ENCODE data around the gene SLC16A9. TPM values are rescaled to one million over a fixed set of nuclear protein-coding genes. Genes with fewer than 3 reads are reported as not detected.
"Not testable (repeated sequence)": the region's sequence is repeated elsewhere in the genome, so short reads cannot be mapped to it uniquely, and the experiment has no call there.

Gene SLC16A9
- total RNA-seq, 1 donor from 2014 or later = 4.4 TPM

DNA sequence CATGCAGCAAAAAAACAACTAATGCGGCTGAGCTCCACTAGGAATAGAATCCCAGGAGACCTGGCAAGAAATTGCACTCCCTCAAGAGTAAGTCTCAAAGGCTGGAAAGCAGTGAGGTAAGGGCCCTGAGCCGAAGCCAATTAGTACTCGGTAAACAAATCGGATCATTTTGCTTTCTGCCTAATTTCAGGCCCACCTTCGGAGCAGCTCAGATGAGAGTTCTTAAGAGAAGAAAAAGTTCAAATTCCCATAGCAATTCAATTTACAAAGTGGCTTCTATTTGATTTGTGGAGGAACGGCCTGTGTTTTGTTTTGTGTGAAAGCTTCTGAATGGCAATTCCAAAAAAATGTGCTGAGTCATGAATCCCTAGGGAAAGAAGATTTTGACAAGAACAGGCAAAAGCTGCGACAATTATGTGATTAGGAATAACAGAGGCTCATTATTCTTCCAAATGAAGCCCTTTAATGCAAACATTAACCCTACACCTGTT lies 60.9 kb downstream of the SLC16A9 start:
- Mint-ChIP-seq H3K4me3 (no peak overlapping the region), H3K9me3 (peaks cover 18% of the 10 kb centered on the region), H3K4me1 (peaks cover 2% of the 10 kb centered on the region), H3K27me3 (peaks cover 4% of the 10 kb centered on the region), H3K36me3 (ENCODE audit: low read depth) (no peaks in the 10 kb centered on the region), H3K27ac (no peak overlapping the region)
- intact Hi-C loops (cut with micrococcal nuclease) = no loop called here
- no peak for DNase-seq

DNA sequence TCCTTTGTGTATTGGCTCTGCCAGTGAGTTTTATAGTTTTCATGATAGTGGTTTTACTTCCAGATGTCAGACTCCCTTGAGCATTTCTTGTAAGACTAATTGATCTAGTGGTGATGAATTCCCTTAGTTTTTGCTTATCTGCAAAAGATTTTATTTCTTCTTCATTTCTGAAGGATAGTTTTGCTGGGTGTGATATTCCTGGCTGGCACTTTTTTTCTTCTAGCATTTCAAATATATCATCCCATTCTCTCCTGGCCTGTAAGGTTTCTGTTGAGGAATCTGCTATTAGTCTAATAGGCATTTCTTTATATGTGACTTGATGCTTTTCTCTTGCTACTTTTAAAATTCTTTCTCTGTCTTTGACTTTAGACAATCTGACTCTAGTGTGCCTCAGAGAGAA lies 64.8 kb downstream of the SLC16A9 start:
- Mint-ChIP-seq H3K9me3 (peaks cover 15% of the 10 kb centered on the region), H3K36me3 (ENCODE audit: low read depth) (no peaks in the 10 kb centered on the region), H3K27ac (no peak overlapping the region), H3K4me3 (no peak overlapping the region), H3K27me3 (peaks cover 6% of the 10 kb centered on the region), H3K4me1 (no peaks in the 10 kb centered on the region)
- no peak for DNase-seq
- intact Hi-C loops (cut with micrococcal nuclease) = no loop called here

DNA sequence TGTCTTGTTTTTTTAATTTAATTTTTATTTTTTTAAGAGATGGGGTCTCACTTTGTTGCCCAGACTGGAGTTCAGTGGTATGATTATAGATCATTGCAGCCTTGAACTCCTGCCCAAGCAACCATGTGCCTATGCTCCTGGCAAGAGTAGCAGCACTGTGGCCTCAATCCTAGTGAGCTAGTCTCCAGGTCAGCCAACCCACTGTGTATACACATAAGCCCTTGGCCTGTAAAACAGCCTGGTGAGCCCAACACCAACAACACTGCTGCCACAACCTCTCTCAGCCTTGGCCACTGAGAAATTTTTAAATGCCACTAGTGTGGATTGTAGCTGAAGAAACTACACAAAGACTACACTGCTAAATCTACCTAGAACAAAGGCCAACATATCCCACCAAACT lies 68.0 kb downstream of the SLC16A9 start:
- intact Hi-C loops (cut with micrococcal nuclease); H3K4me3 Mint-ChIP-seq; H3K27ac Mint-ChIP-seq; H3K36me3 Mint-ChIP-seq (ENCODE audit: low read depth); H3K4me1 Mint-ChIP-seq: not testable (repeated sequence)
- H3K9me3 Mint-ChIP-seq = peaks cover 15% of the 10 kb centered on the region
- DNase-seq = peak; percentile 40
- H3K27me3 Mint-ChIP-seq = peaks cover 11% of the 10 kb centered on the region

DNA sequence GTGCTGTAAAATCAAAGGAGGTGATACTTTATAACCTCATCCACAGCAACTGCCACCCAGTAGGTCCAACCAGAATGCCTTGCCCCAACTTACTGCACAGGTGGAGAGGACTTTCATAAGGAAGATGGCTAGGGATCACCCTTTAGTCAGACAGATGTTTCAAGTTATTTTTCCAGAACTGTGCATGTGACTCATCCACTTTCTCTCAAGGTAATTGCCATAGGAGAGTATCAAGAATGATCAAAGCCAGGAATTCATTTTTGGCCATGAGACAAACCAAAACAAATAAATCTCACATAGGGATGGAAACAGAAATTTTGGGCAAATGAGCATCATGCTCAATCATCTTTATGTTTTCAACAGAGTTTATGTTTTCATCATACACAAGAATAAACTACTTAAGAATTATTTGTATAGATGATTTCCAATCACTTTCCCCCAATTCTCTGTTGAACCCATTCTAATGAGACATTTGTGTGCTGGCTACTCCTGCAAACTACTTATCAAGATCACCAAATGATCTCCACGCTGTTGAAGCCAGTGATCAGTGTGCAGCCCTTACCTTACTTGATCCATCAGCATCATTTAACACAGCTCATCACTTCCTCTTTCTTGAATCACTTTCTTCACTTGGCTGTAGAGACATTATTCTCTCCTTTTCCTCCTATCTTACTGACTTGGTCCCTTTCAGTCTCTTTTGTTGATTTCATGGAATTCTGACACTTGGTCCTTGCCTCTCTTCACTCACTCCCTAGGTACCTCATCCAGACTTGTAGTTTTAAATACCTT lies 74.0 kb downstream of the SLC16A9 start:
- Mint-ChIP-seq H3K27me3 (peaks cover 27% of the 10 kb centered on the region), H3K27ac (no peak overlapping the region), H3K36me3 (ENCODE audit: low read depth) (no peaks in the 10 kb centered on the region), H3K9me3 (no peaks in the 10 kb centered on the region), H3K4me1 (no peaks in the 10 kb centered on the region), H3K4me3 (no peak overlapping the region)
- intact Hi-C loops (cut with micrococcal nuclease) = no loop called here
- DNase-seq = no peak

DNA sequence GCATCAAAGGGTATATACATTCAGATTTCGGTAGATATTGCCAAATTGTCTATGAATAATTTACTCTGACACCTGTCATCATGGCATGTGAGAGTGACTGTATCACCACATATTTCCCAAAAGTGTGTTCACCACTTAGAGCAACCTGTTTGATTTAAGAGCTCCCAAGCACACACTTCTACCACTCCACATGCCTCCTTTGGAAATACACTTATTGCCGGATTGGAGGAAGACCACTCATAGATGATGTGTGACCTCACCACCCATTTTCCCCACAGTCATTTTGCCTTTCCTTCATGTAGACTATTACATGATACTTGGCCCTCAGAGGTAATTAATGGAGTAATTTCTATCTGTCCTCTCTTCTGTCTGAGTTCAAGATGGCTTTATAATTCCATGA lies 75.5 kb downstream of the SLC16A9 start:
- Mint-ChIP-seq H3K27me3 (peaks cover 33% of the 10 kb centered on the region), H3K4me1 (no peaks in the 10 kb centered on the region), H3K36me3 (ENCODE audit: low read depth) (no peaks in the 10 kb centered on the region), H3K27ac (no peak overlapping the region), H3K4me3 (no peak overlapping the region), H3K9me3 (no peaks in the 10 kb centered on the region)
- intact Hi-C loops (cut with micrococcal nuclease) = no loop called here
- DNase-seq = no peak

DNA sequence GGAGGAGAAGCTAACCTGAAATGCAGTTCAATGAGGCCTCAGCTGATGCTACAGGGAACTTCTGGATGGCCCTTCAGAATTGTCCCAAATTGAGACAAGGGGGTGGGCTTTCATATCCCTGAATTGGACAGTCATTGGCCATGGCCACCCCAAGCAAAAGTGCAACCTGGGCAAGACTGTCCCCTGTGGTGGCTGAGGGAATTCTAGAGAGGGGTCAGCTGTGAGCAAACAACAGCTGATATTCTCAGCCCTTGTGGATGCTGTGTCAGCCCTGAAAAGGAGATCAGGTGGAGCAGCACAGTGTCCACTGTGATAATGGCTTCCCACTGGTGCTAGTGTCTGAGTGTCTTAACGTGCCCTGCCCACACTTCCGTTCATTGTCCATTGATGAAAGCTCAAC lies 76.6 kb downstream of the SLC16A9 start:
- H3K27ac Mint-ChIP-seq = no peak overlapping the region
- H3K27me3 Mint-ChIP-seq = peaks cover 35% of the 10 kb centered on the region
- no peaks in the 10 kb centered on the region for H3K4me1 Mint-ChIP-seq
- H3K9me3 Mint-ChIP-seq = no peaks in the 10 kb centered on the region
- no peak overlapping the region for H3K4me3 Mint-ChIP-seq
- DNase-seq = no peak
- intact Hi-C loops (cut with micrococcal nuclease) = no loop called here
- no peaks in the 10 kb centered on the region for H3K36me3 Mint-ChIP-seq (ENCODE audit: low read depth)

DNA sequence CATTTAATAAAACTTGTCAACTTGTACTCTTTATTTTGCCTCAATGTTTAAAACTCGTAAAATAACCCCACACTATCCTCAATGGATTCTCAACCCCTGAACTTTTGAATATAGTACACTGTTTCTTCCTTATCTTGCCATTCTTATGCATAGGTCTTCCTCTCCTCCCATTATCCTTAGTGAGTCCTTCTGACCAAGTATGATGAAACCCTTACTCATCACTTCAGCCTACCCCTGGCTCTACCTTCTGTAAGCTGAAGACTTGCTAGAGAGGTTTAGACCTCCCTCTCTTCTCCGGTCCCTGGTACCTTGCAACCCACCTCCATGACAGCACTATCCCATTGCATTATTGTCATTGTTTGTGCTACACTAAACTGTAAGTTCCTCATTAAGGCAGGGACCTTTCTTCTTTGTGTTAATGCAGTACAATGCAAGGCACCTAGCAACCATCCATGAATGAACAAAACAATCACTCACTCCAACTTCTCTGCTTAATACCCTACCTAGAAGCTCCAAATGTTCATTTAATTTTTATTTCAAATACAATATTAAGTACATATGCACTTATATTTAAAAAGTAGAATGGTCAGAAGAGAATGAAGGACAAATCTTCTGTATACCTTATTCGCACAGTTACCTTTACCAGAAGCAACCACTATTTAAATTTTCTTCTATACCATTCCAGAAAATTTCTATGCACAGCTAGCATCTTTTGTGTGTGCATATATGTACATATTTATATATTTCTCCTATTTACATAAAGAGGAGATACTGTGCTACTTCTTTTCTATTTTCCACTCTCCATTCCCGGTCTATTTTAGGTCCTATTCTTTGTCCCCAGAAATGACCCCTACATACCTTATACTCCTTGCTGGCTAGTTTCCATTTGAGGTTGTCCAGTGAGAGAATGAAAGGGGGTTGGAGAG lies 77.5 kb downstream of the SLC16A9 start:
- peaks cover 33% of the 10 kb centered on the region for H3K27me3 Mint-ChIP-seq
- no peak for DNase-seq
- no peak overlapping the region for H3K4me3 Mint-ChIP-seq
- H3K4me1 Mint-ChIP-seq = no peaks in the 10 kb centered on the region
- H3K9me3 Mint-ChIP-seq = no peaks in the 10 kb centered on the region
- intact Hi-C loops (cut with micrococcal nuclease) = no loop called here
- no peaks in the 10 kb centered on the region for H3K36me3 Mint-ChIP-seq (ENCODE audit: low read depth)
- no peak overlapping the region for H3K27ac Mint-ChIP-seq

DNA sequence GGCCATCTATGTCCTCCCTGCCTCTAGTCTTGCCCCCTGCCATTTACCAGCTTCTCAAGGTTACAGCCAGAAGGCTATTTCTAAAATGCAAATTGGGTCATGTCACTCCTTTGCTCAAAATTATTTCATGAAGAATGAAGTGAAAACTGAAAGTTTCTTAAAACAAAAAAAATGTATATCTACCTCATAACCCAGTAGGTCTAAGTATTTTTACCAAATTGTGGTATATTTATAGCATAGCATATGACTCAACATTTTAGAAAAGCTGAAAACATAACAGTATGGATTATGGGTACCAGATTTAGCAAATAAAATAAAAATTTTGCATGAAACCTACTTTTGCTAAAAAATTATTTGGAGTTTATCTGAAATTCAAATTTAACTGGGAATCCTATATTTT lies 78.4 kb downstream of the SLC16A9 start:
- H3K36me3 Mint-ChIP-seq (ENCODE audit: low read depth) = no peaks in the 10 kb centered on the region
- H3K4me1 Mint-ChIP-seq = no peaks in the 10 kb centered on the region
- DNase-seq = no peak
- peaks cover 29% of the 10 kb centered on the region for H3K27me3 Mint-ChIP-seq
- no peak overlapping the region for H3K27ac Mint-ChIP-seq
- H3K9me3 Mint-ChIP-seq = no peaks in the 10 kb centered on the region
- H3K4me3 Mint-ChIP-seq = no peak overlapping the region
- intact Hi-C loops (cut with micrococcal nuclease) = no loop called here

DNA sequence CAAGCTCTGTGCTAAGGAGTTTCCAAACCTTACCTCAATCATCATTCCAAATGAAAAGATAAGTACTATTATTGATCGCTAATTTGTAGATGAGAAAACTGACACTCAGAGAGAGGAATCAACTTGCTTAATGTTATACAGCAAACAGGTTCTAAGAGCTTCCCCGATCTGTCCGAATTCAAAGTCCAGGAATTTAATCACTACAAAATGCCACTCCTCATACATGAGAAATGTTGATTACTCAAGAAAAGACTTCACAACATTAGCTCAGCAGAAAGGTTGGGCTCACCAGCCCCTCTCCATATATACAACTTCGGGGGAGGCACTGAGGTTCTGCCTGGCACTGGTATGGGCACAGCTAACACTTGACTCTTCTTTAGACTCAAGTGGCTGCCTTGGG lies 80.7 kb downstream of the SLC16A9 start:
- no peaks in the 10 kb centered on the region for H3K9me3 Mint-ChIP-seq

DNA sequence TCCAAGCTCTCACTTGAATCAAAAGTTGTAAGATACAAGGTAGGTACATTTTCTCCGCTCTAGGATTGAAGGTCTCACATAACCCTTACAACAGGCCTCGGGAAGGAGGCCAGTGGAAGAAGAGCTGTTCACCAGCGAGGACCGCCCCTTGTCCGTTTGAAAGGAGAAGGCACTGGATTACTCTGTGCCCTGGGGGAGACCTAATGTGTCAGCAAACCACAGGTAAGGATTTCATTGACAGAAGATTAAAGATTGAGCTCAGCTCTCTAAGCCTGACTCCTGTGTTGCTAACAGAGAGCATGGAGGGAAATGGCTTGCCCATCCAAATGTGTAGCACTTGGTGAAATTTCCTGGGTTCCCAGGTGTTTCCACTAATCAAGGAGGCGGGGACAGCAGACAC lies 81.2 kb downstream of the SLC16A9 start:
- H3K9me3 Mint-ChIP-seq = no peaks in the 10 kb centered on the region

More for the DNA sequence above, 80.7 kb downstream of the SLC16A9 start:
- no peak for DNase-seq
- H3K27ac Mint-ChIP-seq = no peak overlapping the region
- H3K4me3 Mint-ChIP-seq = no peak overlapping the region
- intact Hi-C loops (cut with micrococcal nuclease) = loop anchor here (5.0 to 10.0 kb wide), 3 partner anchors 468 to 677 kb away; no protein-coding TSS in a partner anchor
- H3K4me1 Mint-ChIP-seq = peaks cover 2% of the 10 kb centered on the region
- peaks cover 15% of the 10 kb centered on the region for H3K27me3 Mint-ChIP-seq
- no peaks in the 10 kb centered on the region for H3K36me3 Mint-ChIP-seq (ENCODE audit: low read depth)

DNA sequence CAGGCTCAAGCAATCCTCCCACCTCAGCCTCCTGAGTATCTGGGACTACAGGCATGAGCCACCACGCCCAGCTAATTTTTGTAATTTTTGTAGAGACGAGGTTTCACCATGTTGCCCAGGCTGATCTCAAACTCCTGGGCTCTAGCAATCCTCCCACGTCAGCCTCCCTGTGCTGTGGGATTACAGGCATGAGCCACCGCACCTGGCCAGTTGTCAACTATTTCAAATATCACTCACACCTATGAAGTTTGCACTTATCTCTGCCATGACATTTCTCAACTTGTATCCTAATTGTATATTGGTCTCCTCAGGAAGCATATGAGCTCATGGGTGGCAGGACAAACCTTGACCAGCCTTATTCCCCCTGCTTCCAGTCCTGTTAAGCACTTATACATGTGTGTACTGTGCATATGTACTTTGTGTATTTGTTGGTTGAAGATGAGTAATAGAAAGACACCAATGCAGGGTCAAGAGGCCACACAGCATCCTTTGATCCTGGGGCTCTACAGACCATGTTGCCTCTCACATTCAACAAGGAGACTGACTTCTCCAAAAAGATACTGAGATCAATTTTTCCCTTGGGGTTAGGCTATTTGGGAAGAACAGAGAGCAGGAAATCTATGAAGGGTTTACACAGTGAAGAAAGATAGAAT lies 82.2 kb downstream of the SLC16A9 start:
- no peak for DNase-seq
- H3K9me3 Mint-ChIP-seq = no peaks in the 10 kb centered on the region
- intact Hi-C loops (cut with micrococcal nuclease) = loop anchor here (2.0 to 10.0 kb wide), 4 partner anchors 279 to 675 kb away; partner anchors contain the start of gene CCDC6
- H3K27me3 Mint-ChIP-seq = peaks cover 13% of the 10 kb centered on the region
- H3K4me1 Mint-ChIP-seq = peaks cover 2% of the 10 kb centered on the region
- no peaks in the 10 kb centered on the region for H3K36me3 Mint-ChIP-seq (ENCODE audit: low read depth)
- H3K27ac Mint-ChIP-seq = no peak overlapping the region
- no peak overlapping the region for H3K4me3 Mint-ChIP-seq

More for the DNA sequence above, 81.2 kb downstream of the SLC16A9 start:
- no peak for DNase-seq
- Mint-ChIP-seq H3K36me3 (ENCODE audit: low read depth) (no peaks in the 10 kb centered on the region), H3K4me3 (no peak overlapping the region), H3K27me3 (peaks cover 15% of the 10 kb centered on the region), H3K4me1 (peaks cover 2% of the 10 kb centered on the region), H3K27ac (no peak overlapping the region)
- intact Hi-C loops (cut with micrococcal nuclease) = loop anchor here (5.0 to 10.0 kb wide), 3 partner anchors 469 to 676 kb away; no protein-coding TSS in a partner anchor

DNA sequence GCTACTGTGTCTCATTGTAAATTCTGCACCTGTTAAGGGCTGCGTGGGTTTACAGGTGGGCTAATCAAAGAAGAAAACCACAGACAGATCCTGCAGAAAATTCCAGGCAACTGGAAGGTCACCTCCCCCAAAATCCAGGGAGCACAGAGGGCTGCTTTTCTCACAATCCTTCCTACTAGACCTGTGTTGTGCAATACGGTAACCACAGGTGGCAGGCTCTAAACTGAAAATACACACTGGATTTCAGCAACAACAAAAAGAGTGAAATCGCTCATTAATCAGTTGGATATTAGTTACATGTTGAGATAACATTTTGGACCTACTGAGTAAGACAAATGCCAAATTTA lies 83.2 kb downstream of the SLC16A9 start:
- H3K36me3 Mint-ChIP-seq (ENCODE audit: low read depth) = no peaks in the 10 kb centered on the region
- peaks cover 2% of the 10 kb centered on the region for H3K4me1 Mint-ChIP-seq
- peaks cover 10% of the 10 kb centered on the region for H3K27me3 Mint-ChIP-seq
- H3K9me3 Mint-ChIP-seq = no peaks in the 10 kb centered on the region
- intact Hi-C loops (cut with micrococcal nuclease) = loop anchor here (1.0 to 10.0 kb wide), 7 partner anchors 183 to 808 kb away; partner anchors contain the start of gene CCDC6
- no peak for DNase-seq
- no peak overlapping the region for H3K27ac Mint-ChIP-seq
- H3K4me3 Mint-ChIP-seq = no peak overlapping the region

DNA sequence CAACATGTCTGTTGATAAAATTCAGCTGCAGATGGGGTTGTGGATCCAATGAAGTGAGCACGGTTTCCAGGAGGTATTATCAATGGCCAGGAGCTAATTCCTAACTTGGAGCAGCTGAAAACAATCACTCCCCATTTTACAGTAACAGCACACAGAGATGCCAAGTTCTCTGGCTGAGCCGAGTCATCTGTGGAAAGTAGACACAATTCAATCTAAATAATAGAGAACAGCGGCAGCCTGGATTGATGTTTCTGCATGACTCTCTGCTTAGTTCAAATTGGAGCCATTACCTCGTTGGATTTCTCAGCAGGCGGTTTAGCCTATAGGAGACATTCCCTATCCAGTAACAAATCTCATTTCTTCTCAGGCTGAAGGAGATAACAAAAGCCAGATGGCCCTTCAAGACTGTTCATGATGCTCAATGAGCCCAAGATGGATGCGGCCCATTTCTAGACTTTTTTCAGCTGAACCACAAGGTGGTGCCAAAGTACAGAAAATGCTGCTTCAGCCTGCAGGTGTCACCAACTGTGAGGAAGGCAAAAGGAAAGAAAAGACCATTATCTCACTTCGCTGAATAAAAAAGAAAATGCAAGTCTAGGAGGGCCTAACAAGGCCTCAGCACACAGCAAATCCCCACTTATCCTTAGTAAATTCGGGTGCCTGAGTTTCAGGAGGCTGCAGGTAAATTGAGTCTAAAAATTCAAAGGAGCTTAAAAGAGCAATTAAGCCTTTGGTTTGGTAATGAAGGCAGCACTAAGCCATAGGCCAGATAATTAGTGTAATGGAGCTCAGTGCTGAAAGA lies 83.7 kb downstream of the SLC16A9 start:
- intact Hi-C loops (cut with micrococcal nuclease) = loop anchor here (1.0 to 10.0 kb wide), 7 partner anchors 183 to 808 kb away; partner anchors contain the start of gene CCDC6
- Mint-ChIP-seq H3K27ac (no peak overlapping the region), H3K36me3 (ENCODE audit: low read depth) (no peaks in the 10 kb centered on the region), H3K4me1 (peaks cover 2% of the 10 kb centered on the region), H3K9me3 (no peaks in the 10 kb centered on the region), H3K27me3 (peaks cover 8% of the 10 kb centered on the region), H3K4me3 (no peak overlapping the region)
- peak; percentile 86 for DNase-seq

Data from activated CD4-positive, alpha-beta T cell treated with anti-CD3 and anti-CD28 coated beads, Interleukin-2, amount 10 ng/mL, durations not matched to agents 24 days and 14 days (primary cell).